GM12878 (cell line): ENCODE data around the gene PPP1R13B. TPM values are rescaled to one million over a fixed set of nuclear protein-coding genes. Genes with fewer than 3 reads are reported as not detected.

Source experiments
- ATAC-seq: fragments of 200-7000 bp; cut with Tn5 transposase; 3 replicates; pipeline ENCODE4 v1.9.1; 2020; ENCODE audit warnings: mild to moderate bottlenecking, moderate library complexity
- BruUV-seq: library from RNA; stranded (reverse); fragments of 400-500 nt; replicated peaks from 2 replicates; lab custom pipeline; 2021; lab: Mats Ljungman, UMichigan
- CTCF ChIA-PET: fragments of 300-600 bp; sonication (Branson Sonifier 250); formaldehyde crosslinking; extraction: SDS; loops from one replicate; lab custom pipeline; 2021; ENCODE audit warnings: inconsistent platforms; lab: Yijun Ruan, JAX
- POLR2A ChIA-PET: fragments of 350-600 bp; formaldehyde crosslinking; extraction: SDS; loops from one replicate; lab custom pipeline; 2021; ENCODE audit warnings: inconsistent platforms; lab: Charles Lee
- RAD21 ChIA-PET: fragments of 300-600 bp; sonication (Branson Sonifier 250); formaldehyde crosslinking; loops from one replicate; lab custom pipeline; 2023; ENCODE audit warnings: antibody characterized with exemption; ENCODE audit not compliant: unreplicated experiment; lab: Charles Lee
- SMC1A ChIA-PET: fragments of 300-600 bp; sonication (Branson Sonifier 250); formaldehyde crosslinking; loops from one replicate; lab custom pipeline; 2023; ENCODE audit not compliant: unreplicated experiment, uncharacterized antibody; lab: Charles Lee
- DNase-seq: peaks from one replicate; pipeline ENCODE4 v3.0.0-alpha.2; 2011; ENCODE audit warnings: low read depth, low spot score
- FAIRE-seq: peaks from 3 replicates; lab custom pipeline; 2011; peaks lifted over from hg19 to GRCh38; lab: Jason Lieb, UNC
- H2AFZ ChIP-seq: 2 replicates; pipeline ENCODE4 v1.6.0; 2011; ENCODE audit warnings: low read depth, low read length, control low read depth; ENCODE audit not compliant: control insufficient read depth
- H3K27ac ChIP-seq: 2 replicates; pipeline ENCODE4 v1.5.1; 2011; ENCODE audit warnings: control low read depth; ENCODE audit not compliant: control insufficient read depth, insufficient read depth
- H3K27me3 ChIP-seq, 2 experiments: replicated peaks in 1 of 2; 2 replicates each; pipeline versions ENCODE4 v1.6.0 to v1.6.1; 2011; ENCODE audit warnings: low read length in 1 of 2; ENCODE audit not compliant: control insufficient read depth in 2 of 2, insufficient read depth in 2 of 2
- H3K36me3 ChIP-seq, 2 experiments: 2 replicates each; pipeline ENCODE4 v1.5.1; 2011; ENCODE audit warnings: low read length in 1 of 2; ENCODE audit not compliant: control insufficient read depth in 2 of 2, insufficient read depth in 2 of 2
- H3K4me1 ChIP-seq: 2 replicates; pipeline ENCODE4 v1.6.1; 2011; ENCODE audit warnings: mild to moderate bottlenecking, low read length, moderate library complexity, mixed read lengths; ENCODE audit not compliant: control insufficient read depth, insufficient read depth
- H3K4me2 ChIP-seq: 2 replicates; pipeline ENCODE4 v1.6.0; 2011; ENCODE audit warnings: control low read depth; ENCODE audit not compliant: control insufficient read depth, insufficient read depth
- H3K4me3 ChIP-seq: fragments of 200-600 bp; sonication (generic); 2 replicates; pipeline ENCODE4 v1.5.1; 2016
- H3K79me2 ChIP-seq: 2 replicates; pipeline ENCODE4 v1.6.0; 2011; ENCODE audit warnings: low read length; ENCODE audit not compliant: control insufficient read depth, insufficient read depth
- H3K9ac ChIP-seq: 2 replicates; pipeline ENCODE4 v1.8.0; 2011; ENCODE audit warnings: low read length, control low read depth, mixed read lengths; ENCODE audit not compliant: control insufficient read depth, insufficient read depth
- H3K9me3 ChIP-seq: replicated peaks from 3 replicates; pipeline ENCODE4 v1.5.1; 2011; ENCODE audit warnings: mild to moderate bottlenecking, low read length; ENCODE audit not compliant: control insufficient read depth, insufficient read depth
- H4K20me1 ChIP-seq: 2 replicates; pipeline ENCODE4 v1.6.0; 2011; ENCODE audit not compliant: control insufficient read depth, insufficient read depth
- EZH2 ChIP-seq: IDR thresholded peaks from 2 replicates; pipeline ENCODE4 v1.6.1; 2012; ENCODE audit warnings: low read depth, mild to moderate bottlenecking, control low read depth, inconsistent platforms, low read length, borderline replicate concordance; ENCODE audit not compliant: control insufficient read depth
- MTA3 ChIP-seq: IDR thresholded peaks from 2 replicates; pipeline ENCODE4 v1.6.1; 2012; ENCODE audit warnings: low read length, inconsistent platforms, borderline replicate concordance
- NFXL1 ChIP-seq: fragments of 450-650 bp; IDR thresholded peaks from 2 replicates; pipeline ENCODE4 v1.6.1; 2017; ENCODE audit warnings: antibody characterized with exemption, mild to moderate bottlenecking, borderline replicate concordance
- PAX8 ChIP-seq: fragments of 450-650 bp; IDR thresholded peaks from 2 replicates; pipeline ENCODE4 v1.6.1; 2017; ENCODE audit warnings: mild to moderate bottlenecking, moderate library complexity
- SMC3 ChIP-seq: IDR thresholded peaks from 2 replicates; pipeline ENCODE4 v1.6.1; 2011; ENCODE audit warnings: low read length, improper control_type of control experiment, borderline replicate concordance
- SREBF1 ChIP-seq: IDR thresholded peaks from 2 replicates; pipeline ENCODE4 v1.6.1; 2012; ENCODE audit warnings: mild to moderate bottlenecking, low read length
- STAT1 ChIP-seq: fragments of 450-650 bp; conservative IDR thresholded peaks from 2 replicates; pipeline ENCODE4 v1.6.1; 2014; ENCODE audit warnings: antibody characterized with exemption, mild to moderate bottlenecking
- SUZ12 ChIP-seq: fragments of 200-600 bp; sonication (generic); IDR thresholded peaks from one replicate; pipeline ENCODE4 v1.6.1; 2018; ENCODE audit warnings: antibody characterized with exemption, mild to moderate bottlenecking; ENCODE audit not compliant: unreplicated experiment
- WGBS: methylation state at CpG from one replicate; pipeline ENCODE4 v1.1.6; 2016; ENCODE audit warnings: low lambda C conversion rate; ENCODE audit not compliant: insufficient replicate concordance, insufficient coverage; ENCODE audit errors: missing lambda C conversion rate; 5-methylcytosine and 5-hydroxymethylcytosine counted together
- in situ Hi-C: fragments of 300-500 bp; cut with MboI; formaldehyde crosslinking; loops from 9 replicates; pipeline ENCODE4 v1.14.3; 2018; ENCODE audit warnings: mixed read lengths
- intact Hi-C: fragments of 100-400 bp; cut with micrococcal nuclease; formaldehyde crosslinking; loops from one replicate; pipeline ENCODE4 v1.14.2; 2022; ENCODE audit not compliant: unreplicated experiment
- polyA plus RNA-seq, 11 experiments: library from polyadenylated mRNA; depleted of rRNA in 4 of 11; unstranded in 6 of 11; stranded (reverse) in 5 of 11; fragments of >200 nt; fragmentation: Nextera tagmentation in 4 of 11; fragmentation: Illumina TruSeq in 1 of 11; extraction: Ambion mirVana in 4 of 11; extraction: Trizol in 1 of 11; gene quantifications; 1 replicate in 1 of 11; 2 replicates in 10 of 11; pipeline versions ENCODE4 v1.2.1 to v1.2.3, GENCODE V29; 2011 to 2016; ENCODE audit warnings: inconsistent platforms in 2 of 11, missing spikeins in 2 of 11, low read depth in 1 of 11
- total RNA-seq, 4 experiments: library from RNA; depleted of rRNA in 3 of 4; stranded (reverse); fragments of >200 nt in 3 of 4; fragmentation: Illumina TruSeq in 1 of 4; extraction: Trizol in 1 of 4; gene quantifications; 2 replicates each; pipeline versions ENCODE4 v1.2.1 to v1.2.3, GENCODE V29; 2013 to 2021
- TF ChIP-seq, protein P1 (sequence below): IDR thresholded peaks from 2 replicates; pipeline ENCODE4 v1.6.1; 2012; ENCODE audit warnings: low read length, inconsistent platforms

Gene PPP1R13B
- total and polyA plus RNA-seq, 10 of the 15 experiments (the other 5 are each of a cell fraction or from before 2014, with no cell fraction given), result 0.16 to 8.1 (median 3.2) TPM

DNA sequence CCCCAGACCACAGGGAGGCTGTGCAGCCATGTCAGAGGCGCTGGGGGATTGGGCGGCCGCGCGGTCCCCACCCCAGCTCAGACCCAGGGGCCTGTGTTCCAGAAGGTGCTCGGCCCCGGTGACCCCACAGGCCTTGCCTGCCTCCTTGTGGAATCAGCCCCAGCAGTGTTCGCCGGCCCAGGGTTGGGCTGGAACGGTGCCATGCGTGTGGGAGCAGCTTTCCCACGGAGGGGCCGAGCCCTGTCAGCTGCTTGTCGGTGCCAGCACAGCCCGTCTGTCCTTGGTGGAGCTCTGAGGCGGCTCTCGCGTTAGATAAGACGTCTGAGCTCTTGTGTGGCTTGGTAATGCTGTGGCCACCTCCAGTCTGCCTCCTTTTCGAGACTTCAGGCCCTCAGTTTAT lies 123.3 kb downstream of the PPP1R13B start:
- FAIRE-seq (no peak), DNase-seq (no peak), ATAC-seq (no peak)
- H3K4me2 ChIP-seq, result no peak overlapping the region
- in situ Hi-C loops, result no loop called here
- no peak overlapping the region for H3K27ac ChIP-seq
- 95% methylated on average over 20 of the region's 20 CpGs for WGBS
- SMC1A ChIA-PET, result interaction anchor here (0.6 kb wide), 1 partner anchor 46 kb away, joined by 3 read pairs; no protein-coding TSS in a partner anchor
- H3K9ac ChIP-seq, result no peak overlapping the region
- RAD21 ChIA-PET, result no interaction called here
- TF ChIP-seq SMC3 (no peak), STAT1 (no peak), PAX8 (no peak), MTA3 (no peak), EZH2 (no peak), SREBF1 (no peak), SUZ12 (no peak), NFXL1 (no peak)
- TF ChIP-seq, protein P1, sequence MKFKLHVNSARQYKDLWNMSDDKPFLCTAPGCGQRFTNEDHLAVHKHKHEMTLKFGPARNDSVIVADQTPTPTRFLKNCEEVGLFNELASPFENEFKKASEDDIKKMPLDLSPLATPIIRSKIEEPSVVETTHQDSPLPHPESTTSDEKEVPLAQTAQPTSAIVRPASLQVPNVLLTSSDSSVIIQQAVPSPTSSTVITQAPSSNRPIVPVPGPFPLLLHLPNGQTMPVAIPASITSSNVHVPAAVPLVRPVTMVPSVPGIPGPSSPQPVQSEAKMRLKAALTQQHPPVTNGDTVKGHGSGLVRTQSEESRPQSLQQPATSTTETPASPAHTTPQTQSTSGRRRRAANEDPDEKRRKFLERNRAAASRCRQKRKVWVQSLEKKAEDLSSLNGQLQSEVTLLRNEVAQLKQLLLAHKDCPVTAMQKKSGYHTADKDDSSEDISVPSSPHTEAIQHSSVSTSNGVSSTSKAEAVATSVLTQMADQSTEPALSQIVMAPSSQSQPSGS, result no peak
- H3K4me3 ChIP-seq, result no peak overlapping the region
- H3K9me3 ChIP-seq, result no peaks in the 10 kb centered on the region
- CTCF ChIA-PET, result interaction anchor here (1.0 kb wide), 1 partner anchor 88 kb away, joined by 3 read pairs; no protein-coding TSS in a partner anchor
- H3K79me2 ChIP-seq, result no peaks in the 10 kb centered on the region
- no TSS peak for BruUV-seq
- H3K4me1 ChIP-seq, result no peaks in the 10 kb centered on the region
- H3K27me3 ChIP-seq, result no peaks in the 10 kb centered on the region
- H4K20me1 ChIP-seq, result no peaks in the 10 kb centered on the region
- peaks cover 0 to 1% of the 10 kb centered on the region in 2 experiments; a peak in 2 of 4 replicates for H3K36me3 ChIP-seq
- intact Hi-C loops, result no loop called here
- POLR2A ChIA-PET, result no interaction called here
- no peak overlapping the region for H2AFZ ChIP-seq
